B cell (primary cell): ENCODE data around the gene PLSCR3.

Source experiments
- CTCF ChIP-seq: fragments of 200-600 bp; IDR thresholded peaks from one replicate; pipeline ENCODE4 v1.8.0; 2022; ENCODE audit warnings: antibody characterized with exemption, mild to moderate bottlenecking
- EZH2 ChIP-seq: IDR thresholded peaks from 2 replicates; pipeline ENCODE4 v1.6.1; 2012; ENCODE audit warnings: borderline replicate concordance, low read depth, mild to moderate bottlenecking, moderate library complexity, low read length; ENCODE audit not compliant: insufficient read depth, poor library complexity, severe bottlenecking

- no peak for TF ChIP-seq CTCF
- no peak for TF ChIP-seq EZH2
Measured at GRCh38 chr17:7348478-7349242, 45.7 kb downstream of the PLSCR3 start.
